Stimulated activated CD4-positive, alpha-beta T cell treated with anti-CD3 and anti-CD28 coated beads, TNF-alpha, amount 100 ng/mL, for 1 hour (primary cell): ENCODE results near the gene C16orf96.
A peak's percentile ranks its signal among the peaks of the same experiment; 100 is the strongest.

Experiments
- DNase-seq, 3 donors: peaks; one replicate each; pipeline ENCODE4 v3.0.0-alpha.2; 2020; ENCODE audit warnings: low read depth in 3 of 3, low spot score in 1 of 3

Gene C16orf96

DNA sequence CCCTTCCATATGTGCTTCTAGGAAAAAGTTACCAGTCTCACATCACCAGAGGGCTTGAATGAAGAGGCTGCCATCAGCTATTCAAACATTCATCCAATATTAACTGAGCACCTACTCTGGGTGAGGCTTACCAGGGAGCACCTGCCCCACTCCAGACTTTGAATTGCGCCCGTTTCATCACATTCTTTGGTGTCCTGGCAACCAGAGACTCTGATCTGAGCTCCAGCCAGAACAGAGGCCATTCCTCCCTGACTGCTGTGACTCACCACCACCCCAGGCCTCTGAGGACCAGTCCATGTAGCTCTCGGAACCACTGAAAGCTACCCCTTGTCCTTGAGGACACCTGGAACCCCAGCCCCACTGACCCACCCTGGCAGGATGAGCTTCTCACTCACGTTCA lies at the start of gene C16orf96:
C16orf96 (plus strand) TSS at position 229 of the 400 bp plus-strand sequence; CDS start at position 379, 150 bp downstream.
- no peak for DNase-seq

DNA sequence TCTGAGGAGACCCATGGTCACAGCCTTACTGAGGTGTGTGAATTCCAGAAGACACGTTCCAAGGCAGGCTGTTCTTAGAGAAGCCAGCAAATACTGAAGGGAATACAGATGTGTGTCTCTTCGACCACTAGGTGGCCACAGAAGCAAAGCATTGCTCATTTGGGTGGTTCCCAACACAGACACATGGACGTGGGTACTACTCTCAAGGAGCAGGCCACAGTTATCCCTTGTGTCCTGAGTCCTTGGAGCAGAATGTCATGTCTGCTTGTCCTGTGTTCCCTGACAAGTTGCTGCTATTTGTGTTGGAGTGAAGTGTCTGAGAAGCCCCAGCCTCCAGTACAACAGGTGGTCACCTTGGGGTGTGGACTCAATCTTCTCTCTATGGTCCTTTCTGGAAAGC lies 49.7 kb upstream of the C16orf96 start:
- DNase-seq, result peak in 2 of 3 donors; percentile 19 to 21

DNA sequence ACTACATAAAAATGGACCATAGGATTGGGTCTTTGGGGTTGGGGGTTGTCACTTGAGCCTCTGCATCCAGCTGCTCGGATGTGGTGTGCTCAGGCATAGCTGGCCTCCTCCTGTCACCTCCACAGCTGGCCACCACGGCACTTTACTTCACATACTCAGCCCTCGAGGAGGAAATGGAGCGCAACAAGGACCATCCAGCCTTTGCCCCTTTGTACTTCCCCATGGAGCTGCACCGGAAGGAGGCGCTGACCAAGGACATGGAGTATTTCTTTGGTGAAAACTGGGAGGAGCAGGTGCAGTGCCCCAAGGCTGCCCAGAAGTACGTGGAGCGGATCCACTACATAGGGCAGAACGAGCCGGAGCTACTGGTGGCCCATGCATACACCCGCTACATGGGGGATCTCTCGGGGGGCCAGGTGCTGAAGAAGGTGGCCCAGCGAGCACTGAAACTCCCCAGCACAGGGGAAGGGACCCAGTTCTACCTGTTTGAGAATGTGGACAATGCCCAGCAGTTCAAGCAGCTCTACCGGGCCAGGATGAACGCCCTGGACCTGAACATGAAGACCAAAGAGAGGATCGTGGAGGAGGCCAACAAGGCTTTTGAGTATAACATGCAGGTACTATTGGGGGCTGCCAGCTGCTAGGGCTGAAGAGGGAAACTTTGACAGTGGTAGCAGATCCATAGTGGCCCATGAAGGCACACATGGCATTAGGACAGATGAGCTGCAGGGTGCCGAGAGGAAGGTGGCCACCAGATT lies 48.4 kb upstream of the C16orf96 start:
- DNase-seq, result no peak

DNA sequence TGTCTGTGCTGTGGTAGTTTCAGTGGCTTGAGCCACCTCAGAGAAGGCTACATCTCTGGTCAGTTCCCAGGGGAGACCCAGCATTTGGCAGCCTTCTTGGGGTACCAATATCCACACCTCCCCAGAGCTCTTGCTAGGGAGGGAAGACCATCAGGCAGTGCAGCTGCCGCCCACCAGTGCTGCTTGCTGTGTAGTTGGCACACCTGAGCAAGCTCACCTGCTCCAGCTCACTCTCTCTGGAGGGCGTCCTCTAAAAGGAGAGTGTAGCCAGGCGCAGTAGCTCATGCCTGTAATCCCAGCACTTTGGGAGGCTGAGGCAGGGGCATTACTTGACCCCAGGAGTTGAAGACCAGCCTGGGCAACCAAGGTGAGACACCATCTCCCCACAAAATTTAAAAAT lies 47.3 kb upstream of the C16orf96 start:
- no peak for DNase-seq

DNA sequence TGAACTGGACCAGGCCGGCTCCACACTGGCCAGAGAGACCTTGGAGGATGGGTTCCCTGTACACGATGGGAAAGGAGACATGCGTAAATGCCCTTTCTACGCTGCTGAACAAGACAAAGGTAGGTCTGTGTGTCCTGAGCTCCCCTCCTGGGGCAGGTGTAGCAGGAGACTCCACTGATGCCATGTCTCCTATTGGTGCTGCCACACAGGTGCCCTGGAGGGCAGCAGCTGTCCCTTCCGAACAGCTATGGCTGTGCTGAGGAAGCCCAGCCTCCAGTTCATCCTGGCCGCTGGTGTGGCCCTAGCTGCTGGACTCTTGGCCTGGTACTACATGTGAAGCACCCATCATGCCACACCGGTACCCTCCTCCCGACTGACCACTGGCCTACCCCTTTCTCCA lies 46.7 kb upstream of the C16orf96 start:
- no peak for DNase-seq

DNA sequence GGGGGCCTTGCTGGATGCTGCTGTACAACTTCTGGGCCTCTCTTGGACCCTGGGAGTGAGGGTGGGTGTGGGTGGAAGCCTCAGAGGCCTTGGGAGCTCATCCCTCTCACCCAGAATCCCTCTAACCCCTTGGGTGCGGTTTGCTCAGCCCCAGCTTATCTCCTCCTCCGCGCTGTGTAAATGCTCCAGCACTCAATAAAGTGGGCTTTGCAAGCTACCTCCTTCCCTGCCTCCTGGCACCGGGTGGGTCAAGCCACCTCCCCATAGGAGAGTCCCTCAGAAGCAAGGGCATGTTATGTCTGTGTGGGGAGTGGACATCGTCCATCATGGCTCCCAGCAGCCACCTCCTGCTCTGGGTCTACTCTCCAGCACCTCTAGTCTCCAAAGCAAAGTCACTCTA lies 46.0 kb upstream of the C16orf96 start:
- DNase-seq, result no peak

DNA sequence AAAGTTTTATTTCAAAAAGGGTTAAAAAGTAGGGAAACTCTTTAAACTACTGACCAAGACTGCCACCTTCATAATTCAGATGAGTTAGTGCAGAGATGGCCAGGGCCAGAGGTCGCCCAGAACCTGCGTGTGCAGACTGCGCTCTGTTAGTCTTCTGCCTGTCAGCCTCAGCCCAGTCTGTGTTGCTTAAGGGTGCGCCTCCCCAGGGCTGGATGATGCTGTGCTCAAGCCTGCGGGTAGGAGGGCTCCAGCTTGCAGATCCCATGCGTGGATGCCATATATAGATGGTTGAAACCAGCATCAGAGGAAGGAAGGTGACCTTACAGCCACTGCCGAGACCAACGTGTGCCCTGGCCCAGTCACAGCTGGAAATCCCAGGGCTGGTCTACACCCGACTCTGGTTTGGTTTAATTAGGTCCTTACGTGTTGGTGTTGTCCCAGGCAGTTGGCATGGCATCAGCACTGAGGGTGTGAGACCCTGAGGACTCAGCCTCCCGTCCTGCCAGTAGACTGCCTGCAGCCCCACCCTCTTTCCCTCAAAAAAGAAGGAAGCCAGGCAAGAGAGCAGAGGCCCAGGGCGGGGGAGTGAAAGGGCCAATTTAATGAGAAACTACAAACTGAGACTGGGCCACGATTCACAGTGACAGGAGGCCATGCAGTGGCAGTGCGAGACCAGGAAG lies 45.3 kb upstream of the C16orf96 start:
- no peak for DNase-seq

DNA sequence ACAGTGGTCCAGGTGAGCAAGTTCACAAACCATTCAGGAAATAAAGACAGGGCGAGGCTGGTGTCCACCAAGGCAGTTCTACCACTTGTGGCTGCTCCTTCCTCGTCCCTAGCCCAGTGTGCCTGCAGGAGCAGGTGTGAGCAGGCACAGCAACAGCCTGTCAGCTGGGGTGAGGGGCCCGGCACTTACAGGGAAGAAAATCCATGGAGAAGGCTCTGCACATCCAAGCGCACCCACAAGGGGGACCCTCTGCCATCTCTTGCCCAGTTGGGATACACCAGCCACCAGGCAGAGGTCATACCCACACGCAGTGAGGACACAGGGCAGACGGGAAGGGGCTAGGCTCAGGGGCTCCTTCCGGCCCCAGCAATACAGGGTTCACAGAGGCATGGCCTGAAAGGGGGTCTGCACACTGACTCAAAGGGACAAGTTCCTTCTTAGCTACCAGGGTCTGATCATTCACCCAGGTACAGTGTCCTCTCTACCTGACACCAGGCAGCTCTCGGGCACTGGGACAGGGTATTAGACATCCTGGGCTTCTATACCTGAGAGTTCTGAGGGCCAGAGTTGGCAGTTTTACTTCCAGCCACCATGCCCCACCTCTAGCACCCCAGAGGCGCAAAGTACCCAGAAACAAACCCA lies 44.6 kb upstream of the C16orf96 start:
- DNase-seq, result no peak

DNA sequence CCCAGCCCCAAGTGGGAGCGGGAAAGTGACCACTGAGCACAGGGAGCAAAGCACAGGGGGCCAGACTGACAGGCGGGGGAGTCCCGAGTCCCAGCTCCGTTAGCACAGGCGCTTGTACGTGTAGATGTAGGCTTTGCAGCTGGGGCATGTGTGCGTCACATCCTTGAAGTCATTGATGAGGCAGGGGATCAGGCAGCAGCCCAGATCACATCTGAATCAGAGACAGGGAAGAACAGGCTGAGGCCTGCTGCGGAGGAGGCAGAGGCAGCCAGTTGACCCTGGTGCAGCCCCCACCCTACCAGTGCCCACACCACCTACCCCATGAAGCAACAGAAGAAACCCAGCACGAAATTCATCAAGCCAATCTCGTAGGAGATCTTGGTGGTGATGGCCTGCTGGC lies 43.7 kb upstream of the C16orf96 start:
- no peak for DNase-seq

DNA sequence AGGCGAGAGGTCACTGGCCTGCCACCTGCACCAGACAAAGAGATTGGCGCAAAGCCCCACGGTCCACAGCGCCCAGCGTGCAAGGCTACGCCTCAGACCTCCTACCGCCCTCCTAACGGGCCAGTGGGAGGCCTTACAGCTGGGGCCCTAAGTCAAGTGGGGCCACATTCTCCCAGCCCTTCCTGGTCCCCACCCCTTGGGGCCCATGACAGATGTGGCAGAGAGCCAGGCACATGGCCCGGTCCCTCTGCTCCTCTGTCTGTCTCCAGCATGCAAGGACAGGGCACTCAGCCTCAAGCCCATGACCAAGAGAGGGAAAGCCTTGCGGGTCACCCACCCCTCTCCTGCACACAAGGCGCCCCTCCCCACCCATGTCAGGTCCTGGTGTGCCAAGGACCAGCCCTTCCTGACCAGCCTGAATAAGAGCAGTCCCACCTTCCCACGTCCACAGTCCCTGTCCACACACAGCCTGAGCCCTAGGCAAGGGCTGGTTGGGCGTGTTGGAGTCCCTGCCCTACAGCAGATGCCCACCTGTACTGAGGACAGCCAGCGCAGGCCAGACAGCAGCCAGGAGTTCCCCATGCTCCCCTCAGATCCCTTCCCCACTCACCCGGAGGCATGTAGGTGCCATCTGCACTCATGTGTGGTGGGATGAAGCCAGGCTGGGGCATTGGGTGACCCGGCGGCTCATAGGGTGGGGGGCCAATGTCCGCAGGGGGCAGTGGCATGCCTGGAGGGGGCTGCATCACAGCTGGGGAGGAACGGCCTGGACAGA lies 42.9 kb upstream of the C16orf96 start:
- DNase-seq, result no peak

DNA sequence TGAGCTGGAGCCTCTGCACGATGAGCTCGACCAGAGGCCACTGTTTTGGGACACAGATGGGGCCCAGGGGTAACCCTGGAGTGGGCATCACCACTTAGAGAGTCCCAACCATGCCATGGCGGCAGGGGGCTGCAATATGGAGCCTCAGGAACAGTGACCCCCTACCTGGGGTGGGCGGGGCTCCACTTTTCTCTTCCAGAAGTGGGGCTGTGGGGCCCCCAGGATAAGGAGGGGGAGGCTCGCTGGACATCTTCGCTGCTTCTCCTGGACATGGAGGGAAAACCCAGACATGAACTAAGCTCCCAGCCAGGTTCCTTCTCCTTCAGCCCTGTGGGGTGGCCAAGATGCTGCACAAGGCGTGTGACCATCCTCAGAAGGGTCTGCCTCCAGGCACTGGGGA lies 42.3 kb upstream of the C16orf96 start:
- no peak for DNase-seq

DNA sequence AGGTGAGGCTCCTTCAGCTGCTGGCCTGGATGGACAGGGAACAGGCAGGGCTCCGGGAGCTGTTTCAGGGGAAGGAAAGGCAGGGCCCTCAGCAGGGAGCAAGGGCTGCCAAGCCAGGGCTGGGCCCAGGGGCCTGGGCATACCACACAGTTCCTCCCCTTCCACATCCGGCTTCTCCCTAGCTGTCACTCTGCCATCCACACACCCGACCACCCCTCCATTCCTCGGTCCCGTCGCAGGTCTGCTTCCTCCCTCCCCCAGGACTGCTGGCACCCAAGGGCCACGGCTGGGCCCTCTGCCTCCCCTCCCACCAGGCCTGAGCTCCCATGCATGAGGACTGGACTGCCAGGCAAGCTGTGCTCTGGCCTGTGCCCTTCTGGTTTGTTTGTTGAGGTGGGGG lies 41.5 kb upstream of the C16orf96 start:
- DNase-seq, result no peak

DNA sequence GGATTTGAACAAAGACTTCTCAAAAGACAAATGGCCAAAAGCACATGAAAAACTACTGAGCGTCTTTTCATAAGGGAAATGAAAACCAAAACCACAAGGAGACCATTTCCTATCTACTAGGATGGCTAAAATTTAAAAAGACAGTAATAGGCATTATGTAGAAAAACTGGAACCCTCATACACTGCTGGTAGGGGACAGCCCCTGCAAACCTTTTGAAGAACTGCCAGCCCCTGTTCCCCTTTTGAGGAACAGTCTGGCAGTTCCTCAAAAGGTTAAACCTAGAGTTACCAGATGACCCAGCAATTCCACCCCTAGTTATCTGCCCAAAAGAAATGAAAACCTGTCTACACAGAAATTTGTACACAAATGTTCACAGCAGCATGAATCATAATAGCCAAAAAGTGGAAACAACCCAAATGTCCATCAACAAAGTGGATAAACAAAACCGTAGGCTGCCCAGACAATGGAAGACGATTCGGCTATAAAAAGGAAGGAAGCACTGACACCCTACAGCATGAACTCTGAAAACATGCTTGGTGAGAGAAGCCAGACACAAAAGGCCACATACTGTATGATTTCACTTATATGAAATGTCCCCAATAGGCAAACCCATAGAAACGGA lies 40.4 kb upstream of the C16orf96 start:
- DNase-seq, result no peak

DNA sequence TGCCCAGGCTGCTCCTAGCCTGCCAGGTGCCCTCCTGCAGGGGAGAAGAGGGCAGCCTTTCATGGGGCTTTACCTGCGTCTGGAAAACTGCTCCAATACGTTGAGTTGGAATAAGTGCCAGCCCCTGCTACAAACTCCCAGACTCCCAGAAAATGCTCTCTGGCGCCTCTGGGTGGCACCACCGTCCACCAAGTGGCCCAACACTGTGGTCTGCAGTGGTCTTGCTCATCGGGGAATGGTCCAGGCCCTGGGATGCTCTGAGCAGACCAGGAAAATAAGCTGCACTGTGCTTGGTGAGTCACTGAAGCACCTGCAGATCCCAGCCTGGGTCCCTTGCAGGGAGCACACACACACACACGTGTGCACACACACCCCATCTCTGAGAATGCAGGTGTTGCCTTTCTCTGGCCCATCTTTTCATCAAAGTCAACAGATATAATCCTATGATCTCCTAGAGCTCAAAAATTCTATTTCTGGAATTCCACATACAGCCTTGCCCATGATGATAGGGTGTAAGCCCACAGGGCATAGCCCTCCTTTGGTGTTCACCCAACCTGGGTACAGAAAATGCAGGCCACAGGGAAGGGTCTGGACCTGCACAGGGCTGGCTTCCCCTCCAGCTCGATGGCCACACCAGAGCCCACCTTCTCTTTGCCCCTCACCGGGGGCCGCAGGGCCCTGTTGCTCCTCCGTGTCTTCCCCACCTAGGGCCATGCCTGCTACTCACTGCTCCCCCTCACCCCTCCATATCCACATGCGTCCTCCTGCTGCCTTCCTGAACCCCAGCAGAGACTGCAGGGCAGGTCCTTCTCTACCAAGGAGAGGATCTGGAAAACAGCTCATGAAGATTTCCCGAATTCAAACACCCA lies 38.1 kb upstream of the C16orf96 start:
- DNase-seq, result no peak

DNA sequence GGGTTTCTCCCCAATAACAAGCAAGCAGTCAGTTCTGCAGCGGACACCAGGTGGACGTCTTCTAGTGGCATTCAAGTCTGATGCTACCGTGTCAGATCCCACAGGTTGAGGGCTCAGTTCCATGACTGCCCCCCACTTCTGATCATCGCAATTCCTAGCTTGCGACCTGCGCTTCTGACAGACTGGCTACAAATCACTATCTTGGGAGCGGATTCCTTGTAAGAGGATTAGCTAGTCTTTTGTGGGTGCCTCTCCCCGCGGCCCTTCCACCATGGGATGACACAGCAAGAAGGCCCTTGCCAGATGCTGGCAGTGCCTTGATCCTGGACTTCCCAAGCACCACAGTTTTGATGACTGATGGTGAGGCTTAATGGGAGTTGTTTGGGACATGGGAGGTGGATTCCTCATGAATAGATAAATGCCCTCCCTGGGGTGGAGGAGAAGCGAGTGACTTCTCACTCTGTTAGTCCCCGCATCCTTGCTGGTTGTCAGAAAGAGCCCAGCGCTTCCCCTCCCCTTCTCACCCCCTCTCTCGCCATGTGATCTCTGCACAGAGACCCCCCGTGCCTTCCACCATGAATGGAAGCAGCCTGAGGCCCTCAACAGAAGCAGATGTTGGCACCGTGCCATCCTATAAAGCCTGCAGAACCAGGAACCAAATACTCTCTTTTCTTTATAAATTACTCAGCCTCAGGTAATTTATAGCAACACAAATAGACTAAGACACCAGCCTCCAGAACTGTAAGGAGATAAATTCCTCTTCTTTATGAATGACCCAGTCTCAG lies 36.7 kb upstream of the C16orf96 start:
- DNase-seq, result no peak

DNA sequence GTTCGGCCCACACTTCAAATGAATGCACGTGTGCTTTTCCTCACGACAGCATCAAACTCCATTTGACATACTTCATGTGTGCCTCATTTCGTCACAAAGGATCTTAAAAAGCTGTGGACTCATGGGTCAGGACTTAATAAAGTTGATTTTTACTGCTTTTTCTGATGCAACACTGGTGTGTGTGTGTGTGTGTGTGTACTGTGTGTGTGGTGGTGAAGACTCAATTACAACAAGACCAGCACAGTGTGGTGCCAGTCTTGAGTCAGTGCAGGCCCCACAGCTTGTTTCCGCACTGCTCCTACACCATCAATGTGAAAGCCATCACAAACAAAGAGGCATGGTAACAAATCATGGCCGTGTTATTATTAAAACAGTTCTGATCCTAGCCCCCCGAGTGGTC lies 35.2 kb upstream of the C16orf96 start:
- no peak for DNase-seq

DNA sequence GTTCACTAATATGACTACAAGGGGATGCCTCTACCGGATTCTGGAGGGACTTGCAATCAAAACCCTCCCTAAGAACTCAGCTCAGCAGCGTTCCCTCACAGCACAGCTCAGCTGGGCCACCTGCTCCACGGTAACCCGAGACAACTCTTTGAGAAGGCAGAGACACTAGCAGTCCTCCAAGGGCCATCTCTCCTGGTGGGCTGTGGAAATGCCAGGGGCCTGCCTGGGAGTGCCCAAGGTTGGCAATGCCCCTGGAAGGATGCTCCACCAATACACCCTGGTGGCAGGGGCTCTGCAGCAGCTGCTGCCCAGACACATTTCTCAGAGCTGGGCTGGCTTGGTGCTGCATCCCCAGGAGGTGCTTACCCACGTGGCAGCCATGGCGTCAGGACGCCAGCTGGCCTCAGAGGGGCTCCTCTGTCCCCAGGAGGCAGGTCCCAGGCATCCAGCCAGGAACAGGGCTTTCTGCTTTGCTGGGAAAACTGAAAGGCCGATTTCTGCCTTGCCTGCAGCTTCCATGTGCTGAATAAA lies 34.0 kb upstream of the C16orf96 start:
- DNase-seq, result no peak

DNA sequence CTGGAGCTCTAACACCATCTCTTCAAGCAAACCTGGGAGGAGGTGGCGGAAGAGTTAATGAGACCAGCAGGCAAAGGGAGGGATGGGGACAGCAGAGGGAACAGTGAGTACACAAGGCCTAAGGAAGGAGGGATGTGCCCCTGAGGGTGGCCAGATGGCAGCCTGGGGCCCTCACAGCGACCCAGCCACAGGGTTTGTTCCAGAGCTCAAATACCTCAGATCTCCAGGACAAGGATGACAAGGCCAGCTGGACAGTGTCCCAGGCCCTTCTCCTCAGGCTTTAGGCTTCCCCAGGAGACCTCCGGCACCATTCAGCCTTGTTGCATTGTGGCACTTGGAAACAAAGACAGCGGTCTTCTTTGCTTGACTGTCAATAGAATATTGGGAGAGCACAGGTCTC lies 32.5 kb upstream of the C16orf96 start:
- DNase-seq, result no peak

DNA sequence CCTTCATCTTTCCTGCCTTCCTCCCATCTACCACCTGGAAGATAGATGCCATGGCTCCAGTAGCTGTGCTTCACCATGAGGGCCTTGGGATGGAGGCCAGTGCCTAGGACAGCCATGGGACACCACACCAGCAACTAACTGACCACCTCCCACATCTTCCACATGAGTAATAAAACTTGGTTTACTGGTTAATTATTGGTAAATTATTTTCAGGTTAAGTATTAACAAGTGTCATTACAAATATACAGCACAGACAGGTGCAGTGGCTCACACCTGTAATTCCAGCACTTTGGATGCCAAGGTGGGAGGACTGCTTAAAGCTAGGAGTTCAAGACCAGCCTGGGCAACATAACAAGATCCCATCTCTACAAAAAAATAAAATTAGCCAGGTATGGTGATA lies 31.6 kb upstream of the C16orf96 start:
- DNase-seq, result no peak
